IMR-90 (cell line): ENCODE data around the gene GRIN2A. TPM values are rescaled to one million over a fixed set of nuclear protein-coding genes. Genes with fewer than 3 reads are reported as not detected.

ENCODE experiments used
- ATAC-seq: fragments of 200-7000 bp; cut with Tn5 transposase; 2 replicates; pipeline ENCODE4 v1.9.1; 2020; ENCODE audit warnings: low read depth, mild to moderate bottlenecking, moderate library complexity
- BruUV-seq: library from RNA; stranded (reverse); fragments of 400-500 nt; replicated peaks from 2 replicates; lab custom pipeline; 2021; lab: Mats Ljungman, UMichigan
- CTCF ChIA-PET: fragments of 300-600 bp; formaldehyde crosslinking; extraction: SDS; loops from one replicate; lab custom pipeline; 2021; ENCODE audit warnings: antibody characterized with exemption; lab: Yijun Ruan, JAX
- POLR2A ChIA-PET: fragments of 300-600 bp; sonication (Branson Sonifier 250); formaldehyde crosslinking; loops from one replicate; lab custom pipeline; 2022; ENCODE audit warnings: antibody characterized with exemption; ENCODE audit not compliant: unreplicated experiment; lab: Charles Lee
- DNase-seq: peaks from one replicate; pipeline ENCODE4 v3.0.0; 2013
- H2AFZ ChIP-seq: replicated peaks from 2 replicates; pipeline ENCODE3; 2013; ENCODE audit warnings: low read length, mild to moderate bottlenecking; ENCODE audit not compliant: poor library complexity
- H2AK5ac ChIP-seq: 2 replicates; pipeline ENCODE4 v1.6.1; 2013; ENCODE audit warnings: low read depth, low read length, inconsistent platforms
- H2AK9ac ChIP-seq: replicated peaks from 2 replicates; pipeline ENCODE3; 2013; ENCODE audit warnings: mild to moderate bottlenecking, low read depth, low read length, moderate library complexity; ENCODE audit not compliant: poor library complexity
- H2BK120ac ChIP-seq: 2 replicates; pipeline ENCODE4 v1.6.1; 2013; ENCODE audit warnings: low read depth, low read length, inconsistent platforms
- H2BK15ac ChIP-seq: 3 replicates; pipeline ENCODE4 v1.6.1; 2013; ENCODE audit warnings: low read depth, low read length, inconsistent platforms
- H2BK20ac ChIP-seq: 2 replicates; pipeline ENCODE4 v1.6.1; 2013; ENCODE audit warnings: low read depth, mild to moderate bottlenecking, inconsistent platforms, low read length, moderate library complexity
- H2BK5ac ChIP-seq: 2 replicates; pipeline ENCODE4 v1.6.1; 2013; ENCODE audit warnings: mild to moderate bottlenecking, low read depth, low read length, inconsistent platforms; ENCODE audit not compliant: poor library complexity, severe bottlenecking
- H3K14ac ChIP-seq: replicated peaks from 2 replicates; pipeline ENCODE4 v1.6.1; 2013; ENCODE audit warnings: low read depth, low read length, inconsistent platforms
- H3K18ac ChIP-seq: 2 replicates; pipeline ENCODE4 v1.6.1; 2013; ENCODE audit warnings: low read depth, low read length, control low read depth
- H3K23ac ChIP-seq: 2 replicates; pipeline ENCODE4 v1.6.1; 2013; ENCODE audit warnings: low read depth, low read length, inconsistent platforms
- H3K27ac ChIP-seq: 2 replicates; pipeline ENCODE4 v1.5.1; 2013; ENCODE audit warnings: mild to moderate bottlenecking, control low read depth, low read length; ENCODE audit not compliant: insufficient read depth
- H3K27me3 ChIP-seq: 2 replicates; pipeline ENCODE4 v1.6.1; 2013; ENCODE audit warnings: low read length; ENCODE audit not compliant: control insufficient read depth, insufficient read depth
- H3K36me3 ChIP-seq: 2 replicates; pipeline ENCODE4 v1.6.1; 2013; ENCODE audit warnings: low read length, mixed read lengths; ENCODE audit not compliant: control insufficient read depth, insufficient read depth
- H3K4ac ChIP-seq: 2 replicates; pipeline ENCODE4 v1.6.1; 2013; ENCODE audit warnings: low read depth, low read length, inconsistent platforms
- H3K4me1 ChIP-seq: 2 replicates; pipeline ENCODE4 v1.6.1; 2013; ENCODE audit warnings: low read length, mixed read lengths; ENCODE audit not compliant: control insufficient read depth, insufficient read depth
- H3K4me2 ChIP-seq: 2 replicates; pipeline ENCODE4 v1.6.1; 2013; ENCODE audit warnings: low read depth, mild to moderate bottlenecking, control low read depth, low read length, moderate library complexity
- H3K4me3 ChIP-seq: 2 replicates; pipeline ENCODE4 v1.5.1; 2013; ENCODE audit warnings: low read depth, mild to moderate bottlenecking, control low read depth, low read length, moderate library complexity; ENCODE audit not compliant: insufficient read depth
- H3K56ac ChIP-seq: 2 replicates; pipeline ENCODE4 v1.6.1; 2013; ENCODE audit warnings: low read length, inconsistent platforms; ENCODE audit not compliant: insufficient read depth; ENCODE audit errors: extremely low read depth
- H3K79me1 ChIP-seq, 2 experiments: 2 replicates each; pipeline ENCODE4 v1.6.1; 2013; ENCODE audit warnings: low read length in 2 of 2, inconsistent platforms in 1 of 2, low read depth in 1 of 2
- H3K9ac ChIP-seq: 2 replicates; pipeline ENCODE4 v1.6.1; 2013; ENCODE audit warnings: low read depth, low read length, control low read depth
- H3K9me1 ChIP-seq: 2 replicates; pipeline ENCODE4 v1.6.1; 2013; ENCODE audit warnings: low read length, inconsistent platforms; ENCODE audit not compliant: insufficient read depth
- H3K9me3 ChIP-seq: 2 replicates; pipeline ENCODE4 v1.6.1; 2013; ENCODE audit warnings: low read length; ENCODE audit not compliant: control insufficient read depth, insufficient read depth
- H4K20me1 ChIP-seq: 2 replicates; pipeline ENCODE4 v1.6.1; 2013; ENCODE audit warnings: low read length, inconsistent platforms; ENCODE audit not compliant: insufficient read depth
- H4K5ac ChIP-seq: 2 replicates; pipeline ENCODE4 v1.6.1; 2013; ENCODE audit warnings: mild to moderate bottlenecking, low read depth, low read length, control low read depth
- H4K8ac ChIP-seq, 2 experiments: 2 replicates each; pipeline ENCODE4 v1.6.1; 2013; ENCODE audit warnings: low read depth in 2 of 2, low read length in 2 of 2, control low read depth in 1 of 2, inconsistent platforms in 1 of 2
- H4K91ac ChIP-seq: 2 replicates; pipeline ENCODE4 v1.6.1; 2013; ENCODE audit warnings: low read depth, low read length, inconsistent platforms; ENCODE audit not compliant: insufficient read depth
- BHLHE40 ChIP-seq: fragments of 150-350 bp; IDR thresholded peaks from 2 replicates; pipeline ENCODE4 v1.6.1; 2016; ENCODE audit warnings: mild to moderate bottlenecking, low read depth, low read length
- CEBPB ChIP-seq: IDR thresholded peaks from 2 replicates; pipeline ENCODE4 v1.6.1; 2012; ENCODE audit warnings: low read depth, low read length, improper control_type of control experiment
- CHD1 ChIP-seq: IDR thresholded peaks from 2 replicates; pipeline ENCODE4 v1.6.1; 2012; ENCODE audit warnings: low read depth, low read length, improper control_type of control experiment
- CTCF ChIP-seq: conservative IDR thresholded peaks from 2 replicates; pipeline ENCODE4 v1.5.1; 2012; ENCODE audit warnings: mild to moderate bottlenecking, low read depth, low read length, improper control_type of control experiment
- ELK1 ChIP-seq: fragments of 150-350 bp; IDR thresholded peaks from 2 replicates; pipeline ENCODE4 v1.6.1; 2016; ENCODE audit warnings: low read depth, mild to moderate bottlenecking, low read length, moderate library complexity, borderline replicate concordance
- FOS ChIP-seq: fragments of 150-350 bp; IDR thresholded peaks from 2 replicates; pipeline ENCODE4 v1.6.1; 2016; ENCODE audit warnings: low read depth, low read length
- MAFK ChIP-seq: IDR thresholded peaks from 2 replicates; pipeline ENCODE4 v1.6.1; 2012; ENCODE audit warnings: low read depth, low read length, improper control_type of control experiment
- MAZ ChIP-seq: IDR thresholded peaks from 2 replicates; pipeline ENCODE4 v1.6.1; 2012; ENCODE audit warnings: low read depth, mild to moderate bottlenecking, low read length, improper control_type of control experiment, moderate library complexity, borderline replicate concordance
- MXI1 ChIP-seq: IDR thresholded peaks from 2 replicates; pipeline ENCODE4 v1.6.1; 2012; ENCODE audit warnings: low read depth, mild to moderate bottlenecking, low read length, moderate library complexity, borderline replicate concordance
- NFE2L2 ChIP-seq: fragments of 150-350 bp; IDR thresholded peaks from 2 replicates; pipeline ENCODE4 v1.6.1; 2016; ENCODE audit warnings: low read depth, mild to moderate bottlenecking, low read length
- POLR2A ChIP-seq: IDR thresholded peaks from 2 replicates; pipeline ENCODE4 v1.6.1; 2012; ENCODE audit warnings: mild to moderate bottlenecking, low read depth, low read length
- RAD21 ChIP-seq: IDR thresholded peaks from 2 replicates; pipeline ENCODE4 v1.6.1; 2012; ENCODE audit warnings: low read length, improper control_type of control experiment
- RCOR1 ChIP-seq: IDR thresholded peaks from 2 replicates; pipeline ENCODE4 v1.6.1; 2012; ENCODE audit warnings: mild to moderate bottlenecking, low read length, improper control_type of control experiment; ENCODE audit not compliant: insufficient replicate concordance
- RFX5 ChIP-seq: IDR thresholded peaks from 2 replicates; pipeline ENCODE4 v1.8.0; 2012; ENCODE audit warnings: low read depth, mild to moderate bottlenecking, low read length, moderate library complexity
- SMC3 ChIP-seq: fragments of 150-350 bp; IDR thresholded peaks from 2 replicates; pipeline ENCODE4 v1.6.1; 2016; ENCODE audit warnings: low read depth, mild to moderate bottlenecking, antibody characterized with exemption, low read length, moderate library complexity
- WGBS, 2 experiments: methylation state at CpG; one replicate each; pipeline versions ENCODE4 v1.1.5 to v1.1.7; 2013; ENCODE audit warnings: missing lambda C conversion rate in 2 of 2; ENCODE audit not compliant: insufficient read length in 1 of 2; ENCODE audit errors: extremely low coverage in 2 of 2; 5-methylcytosine and 5-hydroxymethylcytosine counted together
- dilution Hi-C: fragments of 300-500 bp; cut with HindIII; formaldehyde crosslinking; loops from one replicate; pipeline ENCODE4 v1.14.3; 2018; ENCODE audit warnings: low sequenced_read_pairs; ENCODE audit not compliant: unreplicated experiment
- in situ Hi-C: fragments of 300-500 bp; cut with MboI; formaldehyde crosslinking; loops from 3 replicates; pipeline ENCODE4 v1.14.3; 2019; ENCODE audit warnings: low sequenced_read_pairs, inconsistent platforms, mixed read lengths
- intact Hi-C: fragments of 100-400 bp; cut with micrococcal nuclease; formaldehyde crosslinking; loops from 2 replicates; pipeline ENCODE4 v1.10.0; 2022
- polyA plus RNA-seq, 3 experiments: library from polyadenylated mRNA; depleted of rRNA; stranded (reverse); fragments of >200 nt; gene quantifications; 2 replicates each; pipeline ENCODE4 v1.2.3, GENCODE V29; 2012; ENCODE audit warnings: low replicate concordance in 1 of 3
- total RNA-seq: library from RNA; depleted of rRNA; stranded (reverse); fragments of >200 nt; gene quantifications from 2 replicates; pipeline ENCODE4 v1.2.3, GENCODE V29; 2012
- TF ChIP-seq, protein P1 (sequence below): fragments of 150-350 bp; IDR thresholded peaks from 2 replicates; pipeline ENCODE4 v1.6.1; 2017; ENCODE audit warnings: mild to moderate bottlenecking, antibody characterized with exemption, low read length, low read depth

Gene GRIN2A
- total and polyA plus RNA-seq, 2 of the 4 experiments (the other 2 are of a cell fraction) = under 0.01 TPM; not detected in 1

DNA sequence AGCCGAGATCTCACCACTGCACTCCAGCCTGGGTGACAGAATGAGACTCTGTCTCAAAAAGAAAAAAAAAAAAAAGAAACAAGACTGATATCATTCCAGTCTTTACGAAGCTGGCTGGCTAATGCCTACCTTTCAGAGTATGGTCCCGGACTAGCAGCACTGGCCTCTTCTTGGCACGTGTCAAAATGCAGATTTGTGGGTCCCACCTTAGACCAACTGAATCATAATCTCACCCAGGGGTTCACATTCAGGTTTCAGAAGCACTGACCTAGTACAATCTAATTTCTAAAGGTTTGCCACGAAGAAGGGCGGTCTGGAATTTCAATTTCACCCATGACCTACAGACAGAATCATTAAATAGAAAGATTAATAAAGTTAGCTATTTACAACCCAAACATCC is 43.4 kb upstream of the GRIN2A start:
- H3K9me3 ChIP-seq = peaks cover 16% of the 10 kb centered on the region
- no TSS peak for BruUV-seq
- H3K4me3 ChIP-seq = no peak overlapping the region
- no peak overlapping the region for H2BK5ac ChIP-seq
- H2BK15ac ChIP-seq = no peak overlapping the region
- no peak overlapping the region for H4K5ac ChIP-seq
- H3K4ac ChIP-seq = no peak overlapping the region
- H3K9me1 ChIP-seq = no peaks in the 10 kb centered on the region
- H3K36me3 ChIP-seq = no peaks in the 10 kb centered on the region
- ChIA-PET CTCF (interaction anchor here (0.6 kb wide), 1 partner anchor 1048 kb away, joined by 4 read pairs; the partner anchor contains the start of gene PRM3), POLR2A (interaction anchor here (0.7 kb wide), 1 partner anchor 10 kb away, joined by 10 read pairs; no protein-coding TSS in a partner anchor)
- no peak overlapping the region for H2BK120ac ChIP-seq
- no peak overlapping the region for H2AK9ac ChIP-seq
- H3K9ac ChIP-seq = no peak overlapping the region
- no peaks in the 10 kb centered on the region for H3K27me3 ChIP-seq
- DNase-seq (no peak), ATAC-seq (no peak)
- no peak overlapping the region for H2AFZ ChIP-seq
- no peak overlapping the region for H3K14ac ChIP-seq
- no peak overlapping the region for H3K23ac ChIP-seq
- H3K56ac ChIP-seq = no peak overlapping the region
- 17% methylated on average over 1 of the region's 6 CpGs; no CpG with 5 or more reads in 1 of the 2 experiments for WGBS, 2 experiments
- no peak overlapping the region for H2BK20ac ChIP-seq
- no peaks in the 10 kb centered on the region for H4K20me1 ChIP-seq
- dilution Hi-C loops = no loop called here
- no peak overlapping the region for H2AK5ac ChIP-seq
- H4K8ac ChIP-seq = no peak overlapping the region
- TF ChIP-seq BHLHE40 (no peak), MAZ (no peak), NFE2L2 (no peak), ELK1 (no peak), POLR2A (no peak), RFX5 (no peak), CTCF (no peak), RAD21 (no peak), MXI1 (no peak), CHD1 (no peak), FOS (no peak), CEBPB (no peak), SMC3 (no peak), RCOR1 (no peak), MAFK (no peak)
- TF ChIP-seq, protein P1, sequence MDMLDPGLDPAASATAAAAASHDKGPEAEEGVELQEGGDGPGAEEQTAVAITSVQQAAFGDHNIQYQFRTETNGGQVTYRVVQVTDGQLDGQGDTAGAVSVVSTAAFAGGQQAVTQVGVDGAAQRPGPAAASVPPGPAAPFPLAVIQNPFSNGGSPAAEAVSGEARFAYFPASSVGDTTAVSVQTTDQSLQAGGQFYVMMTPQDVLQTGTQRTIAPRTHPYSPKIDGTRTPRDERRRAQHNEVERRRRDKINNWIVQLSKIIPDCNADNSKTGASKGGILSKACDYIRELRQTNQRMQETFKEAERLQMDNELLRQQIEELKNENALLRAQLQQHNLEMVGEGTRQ = no peak
- H3K18ac ChIP-seq = no peak overlapping the region
- no peak overlapping the region for H4K91ac ChIP-seq
- no peaks in the 10 kb centered on the region for H3K4me1 ChIP-seq
- H3K79me1 ChIP-seq = no peaks in the 10 kb centered on the region
- no peak overlapping the region for H3K4me2 ChIP-seq
- intact Hi-C loops = no loop called here
- in situ Hi-C loops = no loop called here
- no peak overlapping the region for H3K27ac ChIP-seq
